ENCODE results near the gene CFAP161.
"Not testable (repeated sequence)": the region's sequence is repeated elsewhere in the genome, so short reads cannot be mapped to it uniquely, and the experiment has no call there.

CFAP161 gene

DNA sequence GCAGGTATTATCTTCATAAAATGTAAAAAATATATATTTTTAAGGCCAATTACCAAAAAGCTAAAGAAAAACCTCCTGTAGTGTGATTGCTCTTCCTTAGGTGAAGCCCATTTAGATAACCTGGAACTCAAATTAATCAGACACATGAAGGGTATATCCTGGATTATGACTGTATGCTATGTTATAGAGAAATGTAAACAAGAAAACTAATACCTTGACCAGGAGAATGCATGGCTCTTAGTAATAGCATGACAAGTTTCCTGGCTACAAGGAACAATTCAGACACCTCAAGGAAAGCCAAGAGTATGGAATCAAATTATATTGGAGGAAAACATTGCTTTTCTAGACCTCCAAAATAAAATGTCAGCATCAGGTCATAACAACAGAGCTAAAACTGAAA is 14.0 kb upstream of the CFAP161 start:
- DNase-seq (ENCODE audit: low read depth) = no peak
- no peak overlapping the region for H3K4me3 ChIP-seq (replicated peaks; ENCODE audit: low read depth, low read length)
- TF ChIP-seq, protein P1, sequence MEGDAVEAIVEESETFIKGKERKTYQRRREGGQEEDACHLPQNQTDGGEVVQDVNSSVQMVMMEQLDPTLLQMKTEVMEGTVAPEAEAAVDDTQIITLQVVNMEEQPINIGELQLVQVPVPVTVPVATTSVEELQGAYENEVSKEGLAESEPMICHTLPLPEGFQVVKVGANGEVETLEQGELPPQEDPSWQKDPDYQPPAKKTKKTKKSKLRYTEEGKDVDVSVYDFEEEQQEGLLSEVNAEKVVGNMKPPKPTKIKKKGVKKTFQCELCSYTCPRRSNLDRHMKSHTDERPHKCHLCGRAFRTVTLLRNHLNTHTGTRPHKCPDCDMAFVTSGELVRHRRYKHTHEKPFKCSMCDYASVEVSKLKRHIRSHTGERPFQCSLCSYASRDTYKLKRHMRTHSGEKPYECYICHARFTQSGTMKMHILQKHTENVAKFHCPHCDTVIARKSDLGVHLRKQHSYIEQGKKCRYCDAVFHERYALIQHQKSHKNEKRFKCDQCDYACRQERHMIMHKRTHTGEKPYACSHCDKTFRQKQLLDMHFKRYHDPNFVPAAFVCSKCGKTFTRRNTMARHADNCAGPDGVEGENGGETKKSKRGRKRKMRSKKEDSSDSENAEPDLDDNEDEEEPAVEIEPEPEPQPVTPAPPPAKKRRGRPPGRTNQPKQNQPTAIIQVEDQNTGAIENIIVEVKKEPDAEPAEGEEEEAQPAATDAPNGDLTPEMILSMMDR (IDR thresholded peaks at IDR 0.05; ENCODE audit: low read length, missing control alignments) = no peak

DNA sequence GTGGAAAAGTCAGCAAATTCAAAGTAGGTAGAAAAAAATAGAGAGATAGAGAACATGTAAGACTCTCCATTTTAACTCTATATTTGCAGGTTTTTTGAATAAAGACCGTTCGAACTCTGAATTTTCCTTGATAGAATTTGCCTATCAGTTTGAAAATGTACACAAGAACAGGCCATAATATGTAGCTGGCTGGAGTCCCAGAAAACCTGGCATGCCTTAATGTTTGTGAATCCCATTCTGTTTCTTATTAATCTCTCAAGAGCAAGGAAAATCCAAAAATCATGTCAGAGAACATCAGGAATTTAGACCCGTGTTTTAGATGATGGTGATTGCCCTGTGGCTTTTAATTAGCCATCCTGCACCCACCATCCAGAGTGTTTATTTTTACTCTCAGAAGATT is 7.2 kb upstream of the CFAP161 start:
- H3K4me3 ChIP-seq (replicated peaks; ENCODE audit: low read depth, low read length) = no peak overlapping the region
- peak; percentile 7 for DNase-seq (ENCODE audit: low read depth)
- TF ChIP-seq, protein P1 (IDR thresholded peaks at IDR 0.05; ENCODE audit: low read length, missing control alignments) = no peak

DNA sequence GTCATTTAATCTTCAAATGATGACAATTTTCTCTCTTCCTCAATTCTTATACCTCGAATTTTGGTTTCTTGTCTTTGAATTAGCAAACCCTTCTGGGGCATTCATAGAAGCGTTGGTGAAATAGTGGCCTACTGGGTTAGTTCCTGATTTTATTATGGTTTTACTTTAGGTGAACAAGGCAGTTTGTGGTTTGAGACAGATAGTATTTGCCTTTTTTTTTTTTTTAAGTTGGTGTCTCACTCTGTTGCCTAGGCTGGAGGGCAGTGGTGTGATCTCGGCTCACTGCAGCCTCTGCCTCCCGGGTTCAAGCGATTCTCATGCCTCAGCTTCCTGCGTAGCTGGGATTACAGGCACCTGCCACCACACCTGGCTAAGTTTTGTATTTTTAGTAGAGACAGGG is 7.4 kb downstream of the CFAP161 start:
- not testable (repeated sequence) for DNase-seq (ENCODE audit: low read depth); H3K4me3 ChIP-seq (replicated peaks; ENCODE audit: low read depth, low read length)

DNA sequence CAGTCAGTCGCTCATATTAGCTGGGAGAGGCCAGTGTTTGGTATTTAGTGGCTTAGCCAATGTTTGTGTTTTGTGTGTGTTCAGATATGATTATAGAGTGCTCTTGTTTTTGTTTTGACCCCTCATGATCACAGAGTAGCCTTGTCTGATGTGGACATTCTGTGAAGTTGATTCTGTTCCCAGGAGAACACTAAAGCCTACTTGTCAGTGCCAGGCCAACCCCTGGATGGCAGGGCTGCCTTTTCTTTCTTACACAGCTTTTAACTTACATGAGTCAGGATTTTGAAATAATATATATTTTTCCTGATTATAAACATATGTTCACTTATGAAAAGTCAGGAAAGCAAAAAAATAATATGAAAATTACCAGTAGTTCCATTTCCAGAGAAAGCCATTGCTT is 11.9 kb downstream of the CFAP161 start:
- no peak overlapping the region for H3K4me3 ChIP-seq (replicated peaks; ENCODE audit: low read depth, low read length)
- TF ChIP-seq, protein P1 (IDR thresholded peaks at IDR 0.05; ENCODE audit: low read length, missing control alignments) = no peak
- no peak for DNase-seq (ENCODE audit: low read depth)

DNA sequence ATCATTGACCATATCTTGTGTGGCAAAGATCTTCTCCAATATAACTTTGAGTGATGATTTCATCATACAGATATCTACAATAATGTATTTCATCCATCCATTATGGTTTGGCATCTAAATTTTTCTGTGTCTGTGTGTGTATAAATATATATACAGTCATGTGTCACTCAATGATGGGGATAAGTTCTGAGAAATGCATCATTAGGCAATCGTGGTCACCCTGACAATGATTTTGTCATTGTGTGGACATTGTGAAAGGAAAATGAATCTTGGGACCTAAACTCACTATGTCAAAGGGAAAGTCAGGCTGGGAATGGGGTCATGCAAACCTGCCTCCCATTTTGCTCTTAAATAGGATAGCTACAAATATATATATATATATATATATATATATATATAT is 12.4 kb downstream of the CFAP161 start:
- DNase-seq (ENCODE audit: low read depth) = no peak
- TF ChIP-seq, protein P1 (IDR thresholded peaks at IDR 0.05; ENCODE audit: low read length, missing control alignments) = no peak
- no peak overlapping the region for H3K4me3 ChIP-seq (replicated peaks; ENCODE audit: low read depth, low read length)

DNA sequence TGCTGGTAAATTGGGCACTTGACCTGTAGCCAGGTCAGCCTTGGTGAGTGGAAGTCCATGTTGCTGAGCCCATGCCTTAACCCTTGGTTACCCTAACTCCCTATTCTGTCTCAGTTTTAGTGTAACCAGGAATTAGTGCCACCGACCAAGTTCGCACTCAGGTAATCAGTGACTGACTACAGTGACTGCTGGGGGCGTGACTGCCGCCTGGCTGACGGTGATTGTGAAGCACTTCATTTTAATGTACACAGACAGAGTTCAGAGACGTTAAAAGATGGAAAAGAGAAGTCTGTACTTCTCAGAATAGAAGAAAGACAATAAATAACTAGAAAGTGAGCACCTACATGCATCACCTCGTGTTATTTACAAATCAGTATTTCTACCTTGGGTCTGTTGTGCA is 17.3 kb downstream of the CFAP161 start:
- H3K4me3 ChIP-seq (replicated peaks; ENCODE audit: low read depth, low read length) = no peak overlapping the region
- TF ChIP-seq, protein P1 (IDR thresholded peaks at IDR 0.05; ENCODE audit: low read length, missing control alignments) = no peak
- no peak for DNase-seq (ENCODE audit: low read depth)

DNA sequence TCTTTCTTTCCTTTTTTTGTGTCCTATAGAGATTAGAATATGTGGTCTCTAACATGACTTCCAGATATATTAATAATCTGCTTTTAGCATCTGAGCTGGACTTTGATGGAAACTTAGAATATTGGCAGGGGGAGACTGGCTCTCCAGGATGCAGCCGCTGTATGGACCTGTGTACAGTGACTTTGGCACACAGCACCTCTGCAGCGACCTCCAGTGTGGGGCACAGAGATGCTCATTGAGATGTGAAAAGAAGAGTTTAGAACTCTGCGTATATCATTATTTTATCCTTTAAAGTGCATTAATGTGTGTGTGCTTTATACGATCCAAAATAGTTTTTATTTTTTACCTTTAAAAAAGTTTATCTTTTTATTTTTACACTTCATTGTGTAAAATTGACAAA is 18.3 kb downstream of the CFAP161 start:
- no peak overlapping the region for H3K4me3 ChIP-seq (replicated peaks; ENCODE audit: low read depth, low read length)
- TF ChIP-seq, protein P1 (IDR thresholded peaks at IDR 0.05; ENCODE audit: low read length, missing control alignments) = no peak
- no peak for DNase-seq (ENCODE audit: low read depth)

DNA sequence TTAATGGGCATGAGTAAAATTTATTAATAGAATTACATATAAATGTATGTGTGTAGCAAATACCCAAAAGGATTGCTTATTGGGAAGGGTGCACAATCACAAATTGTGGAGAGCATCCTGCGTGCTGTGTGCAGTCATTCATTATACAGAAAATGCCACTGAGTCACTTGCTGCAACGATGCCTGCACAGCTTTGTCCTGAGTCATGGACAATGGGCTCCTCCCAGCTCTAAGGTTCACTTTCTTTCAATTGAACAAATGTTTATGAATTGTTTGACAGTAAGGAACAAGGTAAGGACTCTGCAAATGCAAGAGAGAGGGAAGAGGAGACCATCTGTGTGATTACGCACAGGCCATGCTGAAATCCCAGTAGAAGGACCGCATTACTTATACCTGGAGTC is 18.7 kb downstream of the CFAP161 start:
- no peak for DNase-seq (ENCODE audit: low read depth)
- TF ChIP-seq, protein P1 (IDR thresholded peaks at IDR 0.05; ENCODE audit: low read length, missing control alignments) = no peak
- H3K4me3 ChIP-seq (replicated peaks; ENCODE audit: low read depth, low read length) = no peak overlapping the region
